Measurements from ENCODE around the gene CNTN2.

Gene CNTN2

DNA sequence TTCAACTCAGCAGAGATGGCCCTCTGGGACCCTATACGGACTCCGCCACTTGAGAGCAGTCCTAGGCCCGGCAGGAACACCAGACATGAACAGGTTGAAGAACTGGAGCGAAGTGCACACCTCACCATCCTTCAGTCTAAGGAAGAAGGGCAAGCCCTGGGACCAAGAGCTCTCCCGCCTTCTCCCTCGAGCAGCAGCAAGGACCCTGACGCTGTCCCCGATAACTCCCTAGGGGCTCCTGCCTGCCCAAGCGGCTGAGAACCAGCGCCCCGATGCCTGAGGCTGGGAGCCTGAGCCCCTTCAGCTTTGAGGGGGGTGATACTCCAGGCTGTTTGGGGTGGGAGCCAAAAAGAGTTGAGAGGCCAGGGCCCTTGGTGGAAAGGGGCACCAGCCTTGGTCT, 31.1 kb downstream of the CNTN2 start:
- no peak for DNase-seq (ENCODE audit: low spot score)

DNA sequence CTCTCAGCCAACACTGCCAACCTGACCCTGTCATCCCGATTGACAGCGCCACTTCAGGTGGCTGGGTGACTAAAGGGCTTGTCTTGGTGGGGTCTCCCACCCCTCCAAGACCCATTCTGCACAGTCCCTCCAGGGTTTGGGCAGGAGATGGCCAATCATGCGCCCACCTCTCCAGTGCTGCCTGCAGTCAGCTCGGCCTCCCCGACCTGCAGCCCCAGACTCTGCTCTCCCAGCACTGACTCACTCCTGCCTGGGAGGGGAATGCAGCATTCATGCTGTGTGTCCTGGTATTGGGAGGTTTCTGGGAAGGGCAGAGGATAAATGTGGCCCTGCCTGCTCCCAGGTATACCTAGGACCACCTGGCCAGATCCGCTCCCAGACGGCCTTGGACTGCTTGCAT, 31.5 kb downstream of the CNTN2 start:
- DNase-seq (ENCODE audit: low spot score): no peak

DNA sequence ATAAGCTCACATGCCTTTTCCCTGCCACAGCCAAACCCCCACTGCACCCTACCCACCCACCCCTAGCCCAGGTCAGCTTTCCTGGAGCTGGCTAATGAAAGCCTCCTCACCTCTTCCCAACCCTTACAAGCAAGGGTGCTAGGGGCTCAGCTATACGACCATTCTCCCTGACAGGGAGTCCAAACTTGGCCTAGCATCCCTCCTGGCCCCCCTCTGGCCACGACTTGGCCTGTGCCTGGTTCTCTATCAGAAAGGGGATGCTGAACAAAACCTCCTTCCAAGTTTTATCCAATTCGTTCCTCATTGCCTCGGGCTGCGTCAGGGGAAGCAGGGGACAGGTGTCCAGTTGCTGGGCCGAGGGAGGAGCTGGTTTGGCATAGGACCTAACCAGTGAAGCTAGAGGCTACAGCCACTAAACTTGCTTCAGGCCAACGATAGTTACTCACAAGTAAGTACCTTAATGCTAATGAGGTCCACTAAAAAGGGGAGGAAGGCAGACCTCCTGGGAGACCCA, 32.7 kb downstream of the CNTN2 start:
- no peak for DNase-seq (ENCODE audit: low spot score)

- DNase-seq (ENCODE audit: low spot score): no peak
Observed at GRCh38 chr1:205076245-205076761, 33.3 kb downstream of the CNTN2 start.

GRCh38 chr1:205077158-205077933, 34.3 kb downstream of the CNTN2 start:
- no peak for DNase-seq (ENCODE audit: low spot score)

- DNase-seq (ENCODE audit: low spot score): no peak
Observed at GRCh38 chr1:205077934-205078311, 34.9 kb downstream of the CNTN2 start.

DNA sequence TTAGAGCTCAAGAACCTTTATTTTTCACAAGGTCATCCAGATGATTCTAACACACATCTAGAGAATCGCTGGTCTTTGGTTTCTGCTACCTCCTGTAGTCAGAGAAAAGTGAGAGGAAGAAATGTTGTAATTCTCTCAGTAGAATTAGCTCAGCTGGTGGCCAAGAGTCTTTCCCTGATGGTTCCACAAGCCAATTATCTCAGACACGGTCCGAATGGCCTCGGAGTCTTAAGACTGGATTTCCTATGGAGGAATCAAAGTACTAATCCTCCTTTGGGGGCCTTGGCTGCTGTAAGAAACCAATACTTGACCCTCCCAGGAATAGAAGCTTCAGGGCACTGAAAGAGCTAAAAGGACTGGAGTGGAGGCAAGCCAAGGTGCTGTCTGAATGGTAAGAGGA, 39.4 kb downstream of the CNTN2 start:
- no peak for DNase-seq (ENCODE audit: low spot score)

GRCh38 chr1:205084360-205084759, 41.3 kb downstream of the CNTN2 start, which contains the start of gene TMEM81:
Gene TMEM81 (minus strand): TSS chr1:205084460. CDS start chr1:205084320, 140 bp downstream.
- DNase-seq (ENCODE audit: low spot score): no peak

DNA sequence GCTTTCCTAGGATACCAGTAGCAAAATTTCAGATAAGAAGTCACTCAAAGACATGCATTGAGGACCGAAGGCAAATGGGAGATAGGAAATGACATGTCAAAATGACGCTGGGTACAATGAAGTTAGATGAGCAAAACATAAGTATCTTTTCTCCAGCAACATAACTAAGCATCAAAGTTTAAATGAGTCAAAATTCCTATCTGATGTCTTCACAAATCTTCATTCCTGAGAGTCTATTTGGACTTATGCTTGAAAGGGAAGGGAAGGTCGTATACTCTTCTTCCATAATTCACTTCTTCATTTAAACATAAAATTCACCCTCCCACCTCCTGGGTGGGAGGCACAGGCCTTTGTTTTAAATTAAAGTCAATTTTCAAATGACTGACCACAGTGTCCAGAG, 45.3 kb downstream of the CNTN2 start:
- no peak for DNase-seq (ENCODE audit: low spot score)

GRCh38 chr1:205091043-205091740, 48.2 kb downstream of the CNTN2 start:
- DNase-seq (ENCODE audit: low spot score): no peak

- no peak for DNase-seq (ENCODE audit: low spot score)
Observed at GRCh38 chr1:205095422-205095821, 52.4 kb downstream of the CNTN2 start.

DNA sequence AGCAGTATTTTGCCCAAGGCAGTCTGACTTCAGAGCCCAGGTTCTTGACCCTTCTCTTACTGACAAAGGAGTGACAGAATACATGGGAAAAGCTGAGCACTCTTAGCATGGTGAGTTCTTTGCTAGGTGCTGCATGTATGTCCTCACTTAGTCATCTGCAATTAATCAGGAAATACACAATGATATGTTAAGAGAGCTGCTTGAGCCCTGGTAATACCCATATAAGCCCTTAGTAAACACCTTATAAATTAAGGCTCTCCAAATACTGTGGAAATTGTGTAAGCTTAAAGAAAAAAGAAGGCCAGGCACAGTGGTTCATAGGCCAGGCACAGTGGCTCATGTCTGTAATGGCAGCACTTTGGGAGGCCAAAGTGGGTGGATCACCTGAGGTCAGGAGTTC, 55.2 kb downstream of the CNTN2 start:
- no peak for DNase-seq (ENCODE audit: low spot score)

DNA sequence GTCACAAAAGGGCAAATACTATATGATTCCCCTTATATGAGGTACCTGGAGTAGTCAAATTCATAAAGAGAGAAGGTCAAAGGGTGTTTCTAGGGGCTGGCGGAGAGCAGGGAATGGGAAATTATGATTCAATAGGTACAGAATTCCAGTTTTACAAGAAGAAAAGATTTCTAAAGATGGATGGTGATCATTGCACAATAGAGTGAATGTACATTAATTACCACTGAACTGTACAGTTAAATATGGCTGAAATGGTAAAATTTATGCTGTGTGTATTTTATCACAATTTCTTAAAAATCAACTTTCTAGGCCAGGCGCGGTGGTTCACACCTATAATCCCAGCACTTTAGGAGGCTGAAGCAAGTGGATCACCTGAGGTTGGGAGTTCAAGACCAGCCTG, 59.4 kb downstream of the CNTN2 start:
- no peak for DNase-seq (ENCODE audit: low spot score)

- DNase-seq (ENCODE audit: low spot score): no peak
Observed at GRCh38 chr1:205107327-205107726, 64.3 kb downstream of the CNTN2 start.

DNA sequence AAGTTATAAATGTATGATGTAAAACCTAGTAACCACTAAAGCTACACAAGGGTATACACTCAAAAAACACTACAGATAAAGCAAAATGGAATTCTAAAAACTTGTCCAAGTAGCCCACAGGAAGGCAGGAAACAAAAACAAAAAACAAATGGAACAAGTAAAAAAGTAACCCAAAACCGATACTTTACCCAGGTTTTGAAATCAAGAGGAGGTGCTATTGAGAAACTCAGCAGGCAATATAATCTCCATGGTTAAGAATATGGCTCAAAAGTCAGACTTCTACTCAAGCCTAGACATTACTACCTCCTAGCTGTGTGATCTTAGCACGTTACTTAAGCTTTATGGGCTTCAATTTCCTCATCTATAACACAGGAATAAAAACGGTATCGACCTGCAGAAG, 65.5 kb downstream of the CNTN2 start:
- no peak for DNase-seq (ENCODE audit: low spot score)

- no peak for DNase-seq (ENCODE audit: low spot score)
Observed at GRCh38 chr1:205109269-205109668, 66.3 kb downstream of the CNTN2 start.

GRCh38 chr1:205109711-205110110, 66.7 kb downstream of the CNTN2 start:
- DNase-seq (ENCODE audit: low spot score): no peak

DNA sequence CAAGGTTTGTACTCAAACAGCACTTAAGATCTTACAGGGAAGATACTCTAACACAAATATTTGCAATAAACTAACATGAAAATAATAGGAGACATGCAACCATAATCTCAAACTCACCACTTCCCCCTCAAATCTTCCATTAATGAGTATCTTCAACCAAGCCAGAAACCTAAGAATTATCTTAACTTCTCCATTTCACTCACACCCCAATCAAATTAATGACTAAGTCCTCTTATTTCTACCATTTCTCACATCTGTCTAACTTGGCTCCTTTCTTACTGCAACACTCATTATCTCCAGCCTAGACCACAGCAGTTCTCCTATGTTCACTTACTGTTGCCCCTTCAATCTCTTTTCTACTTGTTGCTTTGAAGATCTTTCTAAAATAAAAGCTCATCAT, 68.3 kb downstream of the CNTN2 start:
- no peak for DNase-seq (ENCODE audit: low spot score)

GRCh38 chr1:205118752-205119151, 75.7 kb downstream of the CNTN2 start:
- no peak for DNase-seq (ENCODE audit: low spot score)

GRCh38 chr1:205121660-205122488, 78.9 kb downstream of the CNTN2 start, which contains the start of gene RBBP5:
Gene RBBP5 (minus strand): TSS chr1:205121978. CDS start chr1:205121873, 105 bp downstream.
- peak; percentile 95 for DNase-seq (ENCODE audit: low spot score)

DNA sequence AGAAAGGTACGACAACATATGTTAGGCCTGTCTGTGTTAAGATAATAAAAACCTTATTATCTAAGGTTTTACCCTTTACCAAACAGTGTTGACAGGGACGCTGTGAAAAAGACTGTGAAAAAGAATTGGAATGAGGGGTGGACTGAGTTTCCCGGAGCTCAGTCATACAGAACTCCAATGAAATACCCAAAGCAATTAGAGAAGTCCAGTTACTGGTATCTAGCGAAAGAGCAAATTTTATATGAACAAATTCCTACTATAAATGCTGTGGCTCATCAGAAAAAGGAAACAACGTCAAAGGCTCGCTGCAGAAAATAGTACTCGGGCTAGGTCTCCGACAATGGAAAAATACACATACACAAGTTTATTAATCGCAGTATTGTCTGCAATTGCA, 79.5 kb downstream of the CNTN2 start:
- no peak for DNase-seq (ENCODE audit: low spot score)

- no peak for DNase-seq (ENCODE audit: low spot score)
Observed at GRCh38 chr1:205124726-205125125, 81.7 kb downstream of the CNTN2 start.
